Uterus (tissue), 2 donors: Measurements from ENCODE around the gene ADIPOQ.

Experiments
- CTCF ChIP-seq, 4 experiments: fragments of 200-600 bp in 2 of 4; fragments of 450-650 bp in 2 of 4; sonication (generic) in 2 of 4; IDR thresholded peaks; one replicate each; pipeline ENCODE4 v1.5.1; 2016 to 2019; ENCODE audit warnings: antibody characterized with exemption in 4 of 4, mild to moderate bottlenecking in 2 of 4, moderate library complexity in 1 of 4
- POLR2A ChIP-seq, 2 donors: fragments of 450-650 bp; IDR thresholded peaks; one replicate each; pipeline ENCODE4 v1.6.1; 2016; ENCODE audit warnings: antibody characterized with exemption in 2 of 2, mild to moderate bottlenecking in 1 of 2, moderate library complexity in 1 of 2

GRCh38 chr3:186896875-186897274 lies 54.4 kb downstream of the ADIPOQ start:
- TF ChIP-seq CTCF (IDR thresholded peaks at IDR 0.05) (no peak), POLR2A (IDR thresholded peaks at IDR 0.05) (no peak)
